Small intestine (tissue), 16 donors: Measurements from ENCODE around the gene RYR2. TPM values are rescaled to one million over a fixed set of nuclear protein-coding genes. Genes with fewer than 3 reads are reported as not detected.

Experiments
- DNase-seq, 2 donors: peaks; one replicate each; pipeline versions ENCODE4 v3.0.0 to v3.0.0-alpha.2; 2013
- FAIRE-seq: peaks from 2 replicates; lab custom pipeline; 2012; peaks lifted over from hg19 to GRCh38; lab: Jason Lieb, UNC
- H3K27ac ChIP-seq, 3 donors: one replicate each; pipeline ENCODE4 v1.5.1; 2013; ENCODE audit warnings: low read length in 2 of 3, mild to moderate bottlenecking in 2 of 3, control low read depth in 1 of 3, inconsistent platforms in 1 of 3, low read depth in 1 of 3, moderate library complexity in 1 of 3
- H3K27me3 ChIP-seq, 3 donors: one replicate each; pipeline ENCODE4 v1.6.1; 2013; ENCODE audit warnings: low read length in 3 of 3, inconsistent platforms in 1 of 3; ENCODE audit not compliant: control insufficient read depth in 3 of 3, insufficient read depth in 3 of 3
- H3K36me3 ChIP-seq, 3 donors: one replicate each; pipeline ENCODE4 v1.6.1; 2013; ENCODE audit warnings: low read length in 3 of 3, inconsistent platforms in 1 of 3, low read depth in 1 of 3, mild to moderate bottlenecking in 1 of 3, moderate library complexity in 1 of 3; ENCODE audit not compliant: control insufficient read depth in 3 of 3, insufficient read depth in 2 of 3
- H3K4me1 ChIP-seq, 3 donors: one replicate each; pipeline ENCODE4 v1.6.1; 2013; ENCODE audit warnings: low read length in 2 of 3, inconsistent platforms in 1 of 3, low read depth in 1 of 3, mild to moderate bottlenecking in 1 of 3, moderate library complexity in 1 of 3; ENCODE audit not compliant: control insufficient read depth in 3 of 3, insufficient read depth in 2 of 3
- H3K4me3 ChIP-seq, 3 donors: one replicate each; pipeline ENCODE4 v1.5.1; 2013; ENCODE audit warnings: low read length in 3 of 3, control low read depth in 1 of 3, inconsistent platforms in 1 of 3, low read depth in 1 of 3, mild to moderate bottlenecking in 1 of 3, moderate library complexity in 1 of 3
- H3K9me3 ChIP-seq, 2 donors: one replicate each; pipeline ENCODE4 v1.6.1; 2013; ENCODE audit warnings: low read depth in 1 of 2, low read length in 1 of 2; ENCODE audit not compliant: control insufficient read depth in 2 of 2, insufficient read depth in 1 of 2
- WGBS, 3 donors: extraction: QIAGEN DNeasy Blood & Tissue Kit; methylation state at CpG; one replicate each; pipeline ENCODE4 v1.1.7; 2013; 5-methylcytosine and 5-hydroxymethylcytosine counted together
- long read RNA-seq, 10 donors: transcript quantifications; one replicate each; lab custom pipeline, GENCODE V29; 2026
- polyA plus RNA-seq, 4 donors: library from polyadenylated mRNA; stranded (reverse) in 3 of 4; unstranded in 1 of 4; fragments of 200-250 nt in 3 of 4; fragments of 120-200 nt in 1 of 4; gene quantifications; one replicate each; pipeline versions ENCODE4 v1.2.1 to v1.2.3, GENCODE V29; 2013
- donor health status: healthy with polysubstance abuse.
- donor health status: control.
- donor health status: control.
- donor health status: Bipolar disorder and iron deficiency.
- donor health status: healthy.

The RYR2 gene
- 1 to 10 TPM in 1 of 4 donors, under 1 TPM in 3; 0.22 to 1.5 (median 0.62) TPM for polyA plus RNA-seq
- long read RNA-seq, donor 1, result 0 reads
- long read RNA-seq, donor 2, result 0 reads
- long read RNA-seq, donor 3, result 0 reads
- long read RNA-seq, donor 4, result 0 reads
- long read RNA-seq, donor 5, result 0 reads
- long read RNA-seq, donor 6, result 0 reads
- long read RNA-seq, donor 7, result 0 reads
- long read RNA-seq, donor 8, result 0 reads
- long read RNA-seq, donor 9, result 0 reads
- long read RNA-seq, donor 10, partial matches to known transcripts, result 0 of 1 reads
- long read RNA-seq, donor 10, other reads (novel, unspliced or antisense), result 0 of 1 reads

DNA sequence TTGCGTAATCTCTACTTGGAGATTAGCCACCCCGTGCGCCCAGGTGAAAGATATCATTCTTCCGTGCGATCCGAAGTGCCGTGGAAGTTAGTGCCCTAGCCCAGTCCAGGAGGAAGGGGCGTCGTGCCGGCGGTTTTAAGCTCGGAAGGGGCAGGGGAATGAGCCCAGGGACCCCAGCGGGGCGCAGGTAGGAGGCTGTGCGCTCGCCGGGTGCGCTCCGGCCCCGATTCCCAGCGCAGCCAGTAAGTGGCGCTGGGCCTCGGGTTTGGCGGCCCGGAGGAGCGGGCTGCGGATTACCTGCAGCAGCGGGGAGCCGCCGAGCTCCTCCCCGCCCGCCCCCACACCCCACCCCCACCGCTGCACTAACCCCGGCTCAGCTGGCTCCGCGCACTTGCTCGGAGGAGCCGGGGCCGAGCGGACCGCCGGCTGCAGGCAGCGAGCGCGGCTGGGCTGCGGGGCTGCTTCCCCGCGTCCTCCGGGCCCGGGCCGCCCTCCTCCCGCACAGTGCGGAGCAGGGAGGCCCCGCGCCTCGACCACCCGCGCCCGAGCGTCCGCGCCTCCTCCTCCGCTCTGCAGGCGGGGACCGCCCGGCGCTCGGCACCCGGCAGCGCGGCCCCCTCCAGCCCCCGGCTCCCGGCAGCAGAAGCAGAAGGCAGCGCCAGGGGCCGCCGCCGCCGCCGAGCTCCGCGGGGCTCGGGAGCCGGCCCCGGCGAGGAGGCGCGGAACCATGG, at the start of gene RYR2:
TSS of gene RYR2 (plus strand) at position 390 of the 731 bp plus-strand sequence. CDS start at position 728, 338 bp downstream.
- no peaks in the 10 kb centered on the region for H3K4me1 ChIP-seq
- no peak for FAIRE-seq
- H3K4me3 ChIP-seq, result peak within 1 kb of the TSS; percentile 4 to 44 (median 25)
- peaks cover 0 to 2% of the 10 kb centered on the region in 2 donors for H3K9me3 ChIP-seq
- peaks cover 15 to 35% (median 16%) of the 10 kb centered on the region in 3 donors for H3K27me3 ChIP-seq
- DNase-seq, result peak in 1 of 2 donors; percentile 27
- 2 to 8% (median 6%) methylated on average over 44 to 87 of the region's 87 CpGs for WGBS, 3 donors
- no peaks in the 10 kb centered on the region for H3K36me3 ChIP-seq
- no peak within 1 kb of the TSS for H3K27ac ChIP-seq

DNA sequence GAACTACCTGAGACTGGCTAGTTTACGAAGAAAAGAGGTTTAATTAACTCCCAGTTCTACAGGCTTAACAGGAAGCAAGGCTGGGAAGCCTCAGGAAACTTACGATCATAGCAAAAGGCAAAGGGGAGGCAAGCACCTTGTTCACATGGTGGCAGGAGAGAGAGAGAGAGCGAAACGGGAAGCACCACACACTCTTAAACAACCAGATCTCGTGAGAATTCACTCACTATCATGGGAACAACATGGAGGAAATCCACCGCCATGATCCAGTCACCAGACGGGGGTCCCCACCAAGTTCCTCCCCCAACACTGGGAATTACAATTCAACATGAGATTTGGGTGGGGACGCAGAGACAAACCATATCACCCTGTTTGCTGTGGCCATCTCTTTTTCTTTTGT, 49.5 kb upstream of the RYR2 start:
- Histone ChIP-seq H3K36me3 (no peaks in the 10 kb centered on the region), H3K27me3 (no peaks in the 10 kb centered on the region), H3K9me3 (peaks cover 0 to 6% of the 10 kb centered on the region in 2 donors), H3K4me1 (no peaks in the 10 kb centered on the region), H3K27ac (no peak overlapping the region), H3K4me3 (no peak overlapping the region)
- WGBS, 3 donors, result 77 to 80% (median 78%) methylated on average over 8 of the region's 8 CpGs
- FAIRE-seq (no peak), DNase-seq (no peak)

DNA sequence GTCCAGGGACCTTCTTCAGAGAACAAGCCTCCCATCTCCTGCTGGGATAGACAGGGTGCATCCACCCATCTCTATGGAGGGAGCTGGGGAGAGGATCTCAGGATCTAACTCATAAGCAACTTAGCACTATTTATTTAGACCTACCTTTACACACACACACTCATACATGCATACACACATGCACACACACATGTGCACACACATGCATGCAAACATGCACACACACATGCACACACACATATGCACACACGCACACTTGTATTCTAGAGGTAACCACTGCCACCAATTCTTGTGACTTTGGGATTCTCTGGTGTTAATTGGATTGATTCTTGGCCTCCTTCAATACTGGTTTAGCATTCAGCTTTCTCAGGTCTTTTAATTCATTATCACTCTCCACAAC, 47.5 kb upstream of the RYR2 start:
- H3K27me3 ChIP-seq, result no peaks in the 10 kb centered on the region
- H3K27ac ChIP-seq, result no peak overlapping the region
- H3K4me1 ChIP-seq, result no peaks in the 10 kb centered on the region
- peaks cover 0 to 6% of the 10 kb centered on the region in 2 donors for H3K9me3 ChIP-seq
- DNase-seq (no peak), FAIRE-seq (no peak)
- H3K4me3 ChIP-seq, result no peak overlapping the region
- WGBS, 3 donors, result 85 to 100% (median 91%) methylated on average over 1 of the region's 1 CpG
- H3K36me3 ChIP-seq, result no peaks in the 10 kb centered on the region

DNA sequence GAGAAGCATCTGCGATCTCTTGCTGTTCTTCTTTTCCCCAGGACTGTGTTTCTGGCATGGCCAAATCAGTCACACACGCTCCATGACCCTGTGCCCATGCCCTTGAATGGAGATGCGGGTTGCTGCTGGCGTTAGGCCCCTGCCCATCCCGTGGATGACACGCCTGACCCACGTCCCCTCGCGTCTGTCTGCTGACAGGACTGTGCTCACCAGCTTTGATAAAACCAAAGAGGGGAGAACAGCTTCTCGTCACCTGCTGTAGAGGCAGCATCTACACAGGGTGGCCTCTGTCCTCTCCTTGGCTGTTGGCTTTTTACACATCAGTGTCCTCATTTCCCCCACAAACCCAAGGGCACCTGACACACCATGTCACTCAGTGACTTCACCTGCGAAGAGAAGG, 44.6 kb upstream of the RYR2 start:
- H3K27me3 ChIP-seq, result no peaks in the 10 kb centered on the region
- FAIRE-seq, result no peak

DNA sequence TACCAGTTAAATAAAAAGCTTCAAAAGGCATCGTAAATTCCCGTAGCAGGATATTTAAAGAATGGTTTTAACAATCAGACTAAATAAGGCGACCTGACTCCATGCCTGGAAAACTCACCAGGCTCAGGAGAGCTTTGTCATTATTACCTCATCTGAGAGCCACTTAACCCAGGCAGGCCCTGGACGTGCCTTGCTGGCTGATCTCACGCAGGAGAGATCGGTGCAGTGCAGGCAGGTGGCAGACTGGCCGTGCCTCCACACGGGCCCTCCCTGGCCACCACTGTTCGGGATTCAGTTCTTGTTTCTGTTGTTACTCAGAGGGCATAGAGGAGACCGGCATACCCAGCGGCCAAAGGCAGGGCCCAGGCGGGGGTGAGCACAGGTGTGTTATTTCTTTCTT, 44.1 kb upstream of the RYR2 start:
- no peak overlapping the region for H3K27ac ChIP-seq
- H3K27me3 ChIP-seq, result no peaks in the 10 kb centered on the region
- no peak overlapping the region for H3K4me3 ChIP-seq
- no peaks in the 10 kb centered on the region for H3K9me3 ChIP-seq
- WGBS, 3 donors, result 66 to 67% (median 67%) methylated on average over 12 of the region's 12 CpGs
- no peak for FAIRE-seq
- no peaks in the 10 kb centered on the region for H3K36me3 ChIP-seq
- DNase-seq, result no peak
- no peaks in the 10 kb centered on the region for H3K4me1 ChIP-seq

More for the DNA sequence above, 44.6 kb upstream of the RYR2 start:
- no peaks in the 10 kb centered on the region for H3K36me3 ChIP-seq
- H3K4me3 ChIP-seq, result no peak overlapping the region
- DNase-seq, result no peak
- no peaks in the 10 kb centered on the region for H3K4me1 ChIP-seq
- H3K9me3 ChIP-seq, result no peaks in the 10 kb centered on the region
- WGBS, 3 donors, result 74 to 86% (median 77%) methylated on average over 11 of the region's 11 CpGs
- no peak overlapping the region for H3K27ac ChIP-seq

DNA sequence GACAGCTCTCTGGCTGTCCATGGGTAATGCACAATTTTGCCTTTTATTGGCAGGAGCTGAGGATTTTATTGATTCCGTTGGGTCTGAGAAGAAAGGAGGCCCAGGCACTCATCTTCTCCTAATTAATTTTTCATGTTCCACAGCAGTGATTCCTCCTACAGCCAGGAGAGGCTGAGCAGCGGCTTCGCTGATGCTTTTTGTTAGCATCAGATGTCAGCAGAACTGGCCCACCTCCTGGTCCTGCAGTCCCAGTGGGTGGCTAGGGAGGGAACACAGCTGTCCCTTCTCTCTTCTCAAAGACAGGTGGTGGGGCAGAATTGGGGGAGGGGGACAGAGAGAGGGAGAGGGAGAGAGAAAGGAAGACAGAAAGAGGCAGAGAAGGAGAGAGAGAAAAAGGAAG, 43.4 kb upstream of the RYR2 start:
- no peak for FAIRE-seq
- 69 to 89% (median 70%) methylated on average over 3 of the region's 3 CpGs for WGBS, 3 donors

DNA sequence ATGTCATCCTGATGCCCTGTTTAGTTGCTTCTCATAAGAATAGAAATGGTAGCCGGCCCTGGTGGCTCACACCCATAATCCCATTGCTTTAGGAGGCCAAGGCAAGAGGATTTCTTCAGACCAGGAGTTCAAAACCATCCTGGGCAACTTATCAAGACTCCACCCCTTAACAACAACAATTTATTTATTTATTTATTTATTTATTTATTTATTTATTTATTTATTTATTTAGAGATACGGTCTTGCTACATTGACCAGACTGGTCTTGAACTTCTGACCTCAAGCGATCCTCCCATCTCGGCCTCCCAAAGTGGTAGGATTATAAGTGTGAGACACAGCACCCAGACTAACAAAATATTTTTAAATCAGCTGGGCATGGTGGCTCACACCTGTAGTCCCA, 41.8 kb upstream of the RYR2 start:
- DNase-seq, result no peak
- Histone ChIP-seq H3K27me3 (no peaks in the 10 kb centered on the region), H3K9me3 (no peaks in the 10 kb centered on the region), H3K27ac (no peak overlapping the region), H3K4me1 (no peaks in the 10 kb centered on the region), H3K4me3 (no peak overlapping the region), H3K36me3 (no peaks in the 10 kb centered on the region)
- no peak for FAIRE-seq
- 85 to 91% (median 89%) methylated on average over 4 of the region's 4 CpGs for WGBS, 3 donors

More for the DNA sequence above, 43.4 kb upstream of the RYR2 start:
- no peaks in the 10 kb centered on the region for H3K9me3 ChIP-seq
- H3K4me1 ChIP-seq, result no peaks in the 10 kb centered on the region
- no peaks in the 10 kb centered on the region for H3K36me3 ChIP-seq
- DNase-seq, result no peak
- no peak overlapping the region for H3K4me3 ChIP-seq
- H3K27me3 ChIP-seq, result no peaks in the 10 kb centered on the region
- no peak overlapping the region for H3K27ac ChIP-seq

DNA sequence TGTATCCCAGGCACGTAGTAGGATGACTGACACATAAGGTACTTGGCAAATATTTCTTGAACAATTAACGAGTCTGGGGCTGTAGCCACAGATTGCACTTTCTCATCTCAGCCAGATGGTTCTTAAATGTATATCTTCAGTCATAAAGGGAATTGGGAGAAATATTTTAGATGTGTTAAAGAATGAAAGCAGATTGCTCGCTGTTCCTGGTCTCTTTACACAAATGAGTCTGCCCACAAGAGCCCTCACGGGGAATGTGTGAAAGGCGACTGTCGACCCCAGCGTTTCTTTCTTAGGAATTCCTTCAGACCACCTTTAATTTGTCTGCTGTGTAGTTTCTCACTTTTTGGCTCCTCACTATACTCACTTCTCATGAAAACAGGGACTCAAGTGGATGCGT, 38.5 kb upstream of the RYR2 start:
- DNase-seq (no peak), FAIRE-seq (no peak)
- Histone ChIP-seq H3K9me3 (no peaks in the 10 kb centered on the region), H3K4me3 (no peak overlapping the region), H3K27ac (no peak overlapping the region), H3K27me3 (no peaks in the 10 kb centered on the region), H3K36me3 (no peaks in the 10 kb centered on the region), H3K4me1 (no peaks in the 10 kb centered on the region)
- WGBS, 3 donors, result 76% methylated on average over 8 of the region's 8 CpGs
